Measurements from ENCODE around the gene BATF3. TPM values are rescaled to one million over a fixed set of nuclear protein-coding genes. Genes with fewer than 3 reads are reported as not detected.

The BATF3 gene
- total and polyA plus RNA-seq, 2 donors (not counting 3 experiments of a cell fraction or from before 2014, with no cell fraction given), result 0.69 to 1.9 TPM

DNA sequence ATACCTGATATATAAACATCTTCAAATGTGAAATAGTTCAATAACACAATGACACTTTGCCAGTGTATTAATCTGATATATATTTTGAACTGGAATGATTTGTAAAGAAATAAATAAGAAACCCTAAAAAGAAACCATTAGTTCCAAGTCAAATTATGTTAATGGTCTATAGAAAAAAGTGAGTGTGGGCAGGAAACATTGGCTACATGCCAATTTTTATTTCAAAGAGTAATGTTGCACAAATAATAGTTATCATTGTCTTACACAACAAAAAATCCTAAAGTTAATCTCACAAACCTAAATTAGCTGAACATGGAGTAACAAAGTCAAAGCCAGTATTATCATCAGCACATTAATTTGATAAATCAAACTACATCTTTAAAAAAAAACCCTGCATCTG, 37.9 kb upstream of the BATF3 start:
- Histone ChIP-seq H3K4me1 (ENCODE audit: control insufficient read depth, extremely low read depth, insufficient read depth, low read length) (no peaks in the 10 kb centered on the region), H3K36me3 (ENCODE audit: control insufficient read depth in 2 of 2, extremely low read depth in 1 of 2, insufficient read depth in 2 of 2, low read length in 2 of 2) (no peaks in the 10 kb centered on the region), H3K27ac (ENCODE audit: insufficient read depth, low read depth, low read length) (no peak overlapping the region), H3K4me3 (replicated peaks in 1 of 3; ENCODE audit: insufficient read depth in 1 of 3, low read depth in 1 of 3, low read length in 3 of 3) (no peak overlapping the region), H2AFZ (ENCODE audit: low read depth, low read length) (no peak overlapping the region), H3K9ac (replicated peaks; ENCODE audit: extremely low read depth, insufficient read depth, low read length) (no peak overlapping the region), H3K79me2 (ENCODE audit: control insufficient read depth, insufficient read depth, low read length) (no peaks in the 10 kb centered on the region), H3K4me2 (ENCODE audit: insufficient read depth, low read length) (no peak overlapping the region), H3K9me3 (replicated peaks; ENCODE audit: control insufficient read depth, insufficient read depth, low read length) (no peaks in the 10 kb centered on the region), H3K27me3 (ENCODE audit: control insufficient read depth in 2 of 2, insufficient read depth in 2 of 2, low read length in 2 of 2) (no peaks in the 10 kb centered on the region), H4K20me1 (replicated peaks; ENCODE audit: control insufficient read depth, extremely low read depth, insufficient read depth, low read length) (no peaks in the 10 kb centered on the region), H3K9me1 (replicated peaks; ENCODE audit: control insufficient read depth, extremely low read depth, insufficient read depth, low read length) (no peaks in the 10 kb centered on the region)
- intact Hi-C loops (cut with micrococcal nuclease) (no loop called here), dilution Hi-C loops (cut with MboI; ENCODE audit: extremely low pct_ligation_motif_present, low sequenced_read_pairs) (no loop called here)
- TF ChIP-seq POLR2AphosphoS5 (IDR thresholded peaks at IDR 0.05; ENCODE audit: insufficient read depth, low read depth, low read length) (no peak), GATA2 (IDR thresholded peaks at IDR 0.05; ENCODE audit: insufficient read depth, insufficient read length, low read depth, low read length) (no peak), JUN (IDR thresholded peaks at IDR 0.05; ENCODE audit: borderline replicate concordance, insufficient read depth, insufficient read length, low read depth) (no peak), FOS (IDR thresholded peaks at IDR 0.05; ENCODE audit: borderline replicate concordance, insufficient read depth, low read length) (no peak), POLR2A (IDR thresholded peaks at IDR 0.05; ENCODE audit: low read depth, low read length) (no peak), EZH2 (IDR thresholded peaks at IDR 0.05; ENCODE audit: borderline replicate concordance, low read depth, low read length, severe bottlenecking) (no peak), MYC (IDR thresholded peaks at IDR 0.05; ENCODE audit: low read depth, low read length) (no peak)
- TF ChIP-seq, protein P1, sequence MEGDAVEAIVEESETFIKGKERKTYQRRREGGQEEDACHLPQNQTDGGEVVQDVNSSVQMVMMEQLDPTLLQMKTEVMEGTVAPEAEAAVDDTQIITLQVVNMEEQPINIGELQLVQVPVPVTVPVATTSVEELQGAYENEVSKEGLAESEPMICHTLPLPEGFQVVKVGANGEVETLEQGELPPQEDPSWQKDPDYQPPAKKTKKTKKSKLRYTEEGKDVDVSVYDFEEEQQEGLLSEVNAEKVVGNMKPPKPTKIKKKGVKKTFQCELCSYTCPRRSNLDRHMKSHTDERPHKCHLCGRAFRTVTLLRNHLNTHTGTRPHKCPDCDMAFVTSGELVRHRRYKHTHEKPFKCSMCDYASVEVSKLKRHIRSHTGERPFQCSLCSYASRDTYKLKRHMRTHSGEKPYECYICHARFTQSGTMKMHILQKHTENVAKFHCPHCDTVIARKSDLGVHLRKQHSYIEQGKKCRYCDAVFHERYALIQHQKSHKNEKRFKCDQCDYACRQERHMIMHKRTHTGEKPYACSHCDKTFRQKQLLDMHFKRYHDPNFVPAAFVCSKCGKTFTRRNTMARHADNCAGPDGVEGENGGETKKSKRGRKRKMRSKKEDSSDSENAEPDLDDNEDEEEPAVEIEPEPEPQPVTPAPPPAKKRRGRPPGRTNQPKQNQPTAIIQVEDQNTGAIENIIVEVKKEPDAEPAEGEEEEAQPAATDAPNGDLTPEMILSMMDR (IDR thresholded peaks at IDR 0.05; ENCODE audit: extremely low read depth in 1 of 2, insufficient read depth in 1 of 2, low read depth in 1 of 2, low read length in 2 of 2), result no peak
- TF ChIP-seq, protein P2, sequence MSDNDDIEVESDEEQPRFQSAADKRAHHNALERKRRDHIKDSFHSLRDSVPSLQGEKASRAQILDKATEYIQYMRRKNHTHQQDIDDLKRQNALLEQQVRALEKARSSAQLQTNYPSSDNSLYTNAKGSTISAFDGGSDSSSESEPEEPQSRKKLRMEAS (IDR thresholded peaks at IDR 0.05; ENCODE audit: insufficient read depth, insufficient read length), result no peak
- POLR2A ChIA-PET, result no interaction called here
- no TSS peak for BruUV-seq (replicated peaks)
- CTCF ChIA-PET, result interaction anchor here (1.4 to 2.4 kb wide), 2 partner anchors 9 to 12 kb away, joined by 4 to 13 read pairs; no protein-coding TSS in a partner anchor
- DNase-seq (ENCODE audit: low read depth, low spot score) (no peak), FAIRE-seq (no peak)

Data from endothelial cell of umbilical vein (primary cell).